Left lung (tissue), 10 donors: ENCODE data around the gene PPP1R11. TPM values are rescaled to one million over a fixed set of nuclear protein-coding genes. Genes with fewer than 3 reads are reported as not detected.
A peak's percentile ranks its signal among the peaks of the same experiment; 100 is the strongest.
"Not testable (repeated sequence)": the region's sequence is repeated elsewhere in the genome, so short reads cannot be mapped to it uniquely, and the experiment has no call there.

Experiments
- ATAC-seq: fragments of 200-7000 bp; cut with Tn5 transposase; one replicate; pipeline ENCODE4 v1.9.1; 2020; ENCODE audit warnings: moderate library complexity
- DNase-seq, 4 donors: peaks; one replicate each; pipeline ENCODE4 v3.0.0-alpha.2; 2013 to 2020
- H3K27ac ChIP-seq, 2 donors: fragments of 200-600 bp; sonication (generic) in 1 of 2; one replicate each; pipeline versions ENCODE4 v1.5.0 to v1.8.0; 2020 to 2021
- H3K27me3 ChIP-seq, 2 donors: fragments of 200-600 bp; sonication (generic) in 1 of 2; one replicate each; pipeline versions ENCODE4 v1.5.0 to v1.8.0; 2020 to 2021
- H3K36me3 ChIP-seq, 2 donors: fragments of 200-600 bp; sonication (generic) in 1 of 2; one replicate each; pipeline versions ENCODE4 v1.5.0 to v1.8.0; 2020 to 2021
- H3K4me1 ChIP-seq, 2 donors: fragments of 200-600 bp; one replicate each; pipeline ENCODE4 v1.8.0; 2021
- H3K4me3 ChIP-seq, 2 donors: fragments of 200-600 bp; sonication (generic) in 1 of 2; one replicate each; pipeline versions ENCODE4 v1.5.0 to v1.8.0; 2020 to 2021; ENCODE audit warnings: mild to moderate bottlenecking in 1 of 2
- H3K9me3 ChIP-seq, 2 donors: fragments of 200-600 bp; sonication (generic) in 1 of 2; one replicate each; pipeline versions ENCODE4 v1.5.0 to v1.8.0; 2020 to 2021
- CTCF ChIP-seq, 2 donors: fragments of 200-600 bp; sonication (generic) in 1 of 2; IDR thresholded peaks; one replicate each; pipeline versions ENCODE4 v1.5.0 to v1.8.0; 2021; ENCODE audit warnings: antibody characterized with exemption in 2 of 2
- intact Hi-C, 2 donors: fragments of 100-400 bp; cut with DNase I; formaldehyde crosslinking; loops; one replicate each; pipeline versions ENCODE4 v1.11.2 to v1.14.2; 2022
- polyA plus RNA-seq, 6 donors: library from polyadenylated mRNA; unstranded; fragments of 120-200 nt; gene quantifications; one replicate each; pipeline ENCODE4 v1.2.1, GENCODE V29; 2013; ENCODE audit not compliant: insufficient read length in 6 of 6
- total RNA-seq, 2 donors: library from RNA; stranded (reverse); fragmentation: NEBNext Ultra II Directional; extraction: Animal tissue kit (Norgen Biotek cat#: 25700); gene quantifications; one replicate each; pipeline ENCODE4 v1.2.1, GENCODE V29; 2021
- donor health status: DM: no; HTN: yes; CAD: no.
- donor health status: DM: no; HTN: no; CAD: no.

Gene PPP1R11
- total and polyA plus RNA-seq, 8 donors: 52.0 to 60.0 (median 55.9) TPM

- H3K4me3 ChIP-seq: no peak overlapping the region
- H3K27ac ChIP-seq: no peak overlapping the region
- H3K4me1 ChIP-seq: no peaks in the 10 kb centered on the region
- no peaks in the 10 kb centered on the region for H3K9me3 ChIP-seq
- TF ChIP-seq CTCF (IDR thresholded peaks at IDR 0.05): no peak
- intact Hi-C loops: no loop called here
- H3K36me3 ChIP-seq: no peaks in the 10 kb centered on the region
- H3K27me3 ChIP-seq: no peaks in the 10 kb centered on the region
- no peak for ATAC-seq
- DNase-seq: no peak
Measured at GRCh38 chr6:30025186-30025585, 41.8 kb upstream of the PPP1R11 start.

- no peak overlapping the region for H3K27ac ChIP-seq
- no peaks in the 10 kb centered on the region for H3K4me1 ChIP-seq
- H3K9me3 ChIP-seq: no peaks in the 10 kb centered on the region
- no peaks in the 10 kb centered on the region for H3K36me3 ChIP-seq
- no peaks in the 10 kb centered on the region for H3K27me3 ChIP-seq
- intact Hi-C loops: no loop called here
- DNase-seq (no peak), ATAC-seq (no peak)
- H3K4me3 ChIP-seq: no peak overlapping the region
- TF ChIP-seq CTCF (IDR thresholded peaks at IDR 0.05): no peak
Measured at GRCh38 chr6:30029588-30029987, 37.4 kb upstream of the PPP1R11 start.

- no peak for DNase-seq
- H3K27ac ChIP-seq: no peak overlapping the region
- H3K4me3 ChIP-seq: no peak overlapping the region
Measured at GRCh38 chr6:30031381-30031780, 35.6 kb upstream of the PPP1R11 start.

GRCh38 chr6:30033440-30033839 lies 33.6 kb upstream of the PPP1R11 start:
- H3K9me3 ChIP-seq, H3K4me1 ChIP-seq, intact Hi-C loops, H3K4me3 ChIP-seq, H3K27ac ChIP-seq, H3K27me3 ChIP-seq, DNase-seq, H3K36me3 ChIP-seq: not testable (repeated sequence)
- peak; percentile 72 for ATAC-seq

More at GRCh38 chr6:30031381-30031780, 35.6 kb upstream of the PPP1R11 start:
- no peak for ATAC-seq
- Histone ChIP-seq H3K27me3 (no peaks in the 10 kb centered on the region), H3K4me1 (no peaks in the 10 kb centered on the region), H3K9me3 (no peaks in the 10 kb centered on the region), H3K36me3 (no peaks in the 10 kb centered on the region)
- no peak for TF ChIP-seq CTCF (IDR thresholded peaks at IDR 0.05)
- intact Hi-C loops: no loop called here

GRCh38 chr6:30035784-30036183 lies 31.2 kb upstream of the PPP1R11 start:
- H3K9me3 ChIP-seq: no peaks in the 10 kb centered on the region
- H3K4me3 ChIP-seq: no peak overlapping the region
- no peaks in the 10 kb centered on the region for H3K27me3 ChIP-seq
- DNase-seq (no peak), ATAC-seq (no peak)
- no peaks in the 10 kb centered on the region for H3K36me3 ChIP-seq
- H3K27ac ChIP-seq: no peak overlapping the region
- TF ChIP-seq CTCF (IDR thresholded peaks at IDR 0.05): no peak
- intact Hi-C loops: no loop called here
- H3K4me1 ChIP-seq: no peaks in the 10 kb centered on the region

GRCh38 chr6:30037182-30037788 lies 29.7 kb upstream of the PPP1R11 start:
- Histone ChIP-seq H3K9me3 (no peaks in the 10 kb centered on the region), H3K4me3 (no peak overlapping the region), H3K36me3 (no peaks in the 10 kb centered on the region), H3K4me1 (no peaks in the 10 kb centered on the region), H3K27ac (no peak overlapping the region), H3K27me3 (no peaks in the 10 kb centered on the region)
- intact Hi-C loops: no loop called here
- TF ChIP-seq CTCF (IDR thresholded peaks at IDR 0.05): peak in 1 of 2 donors; percentile 26
- DNase-seq (peak in 1 of 4 donors; percentile 19), ATAC-seq (peak; percentile 58)
